GM21381 (cell line): ENCODE results near the gene MYO5A.
"Not testable (repeated sequence)": the region's sequence is repeated elsewhere in the genome, so short reads cannot be mapped to it uniquely, and the experiment has no call there.

Source experiments
- ATAC-seq: cut with Tn5 transposase; IDR thresholded peaks from one replicate; pipeline ENCODE4 v1.9.1; 2021; ENCODE audit warnings: mild to moderate bottlenecking, moderate library complexity; ENCODE audit not compliant: unreplicated experiment

The MYO5A gene

GRCh38 chr15:52424856-52425431 is 103.7 kb downstream of the MYO5A start:
- ATAC-seq, result no peak

GRCh38 chr15:52423852-52424251 is 104.8 kb downstream of the MYO5A start:
- no peak for ATAC-seq

DNA sequence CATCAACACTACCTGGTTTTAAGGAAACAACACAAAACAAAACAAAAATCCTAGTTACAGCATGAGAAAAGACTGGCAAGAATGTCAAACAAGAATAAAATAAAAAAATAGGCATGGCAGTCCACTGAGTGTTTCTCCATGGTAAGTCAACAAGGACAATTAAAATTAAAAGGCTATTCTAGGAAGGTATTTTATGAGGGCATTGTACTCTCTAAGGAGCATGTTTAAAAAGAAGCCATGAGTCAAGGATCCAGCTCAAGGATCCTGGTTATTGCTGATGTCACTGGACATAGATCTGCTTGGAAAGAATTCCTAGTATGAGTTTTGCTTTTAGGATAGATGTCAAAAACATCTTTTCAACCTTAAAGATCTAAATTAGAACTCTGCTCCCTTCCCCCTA is 106.7 kb downstream of the MYO5A start:
- no peak for ATAC-seq

DNA sequence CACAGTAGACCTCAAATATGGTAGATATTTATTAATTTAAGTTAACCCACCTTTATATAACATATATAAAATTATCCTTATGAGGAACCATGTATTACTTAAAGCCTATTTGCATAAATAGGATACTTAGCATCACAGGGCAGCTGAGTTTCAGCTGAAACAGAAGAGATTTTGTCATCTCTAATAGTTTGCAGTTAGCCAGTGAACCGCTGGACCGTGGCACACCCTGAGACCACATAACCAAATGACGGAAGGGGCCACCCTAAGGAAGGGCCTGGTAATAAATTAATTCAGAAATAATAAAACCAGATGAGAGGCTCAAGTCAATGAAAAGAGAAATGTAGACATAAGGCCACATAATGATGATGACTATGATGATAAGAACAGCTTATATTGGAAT is 107.7 kb downstream of the MYO5A start:
- ATAC-seq, result no peak

DNA sequence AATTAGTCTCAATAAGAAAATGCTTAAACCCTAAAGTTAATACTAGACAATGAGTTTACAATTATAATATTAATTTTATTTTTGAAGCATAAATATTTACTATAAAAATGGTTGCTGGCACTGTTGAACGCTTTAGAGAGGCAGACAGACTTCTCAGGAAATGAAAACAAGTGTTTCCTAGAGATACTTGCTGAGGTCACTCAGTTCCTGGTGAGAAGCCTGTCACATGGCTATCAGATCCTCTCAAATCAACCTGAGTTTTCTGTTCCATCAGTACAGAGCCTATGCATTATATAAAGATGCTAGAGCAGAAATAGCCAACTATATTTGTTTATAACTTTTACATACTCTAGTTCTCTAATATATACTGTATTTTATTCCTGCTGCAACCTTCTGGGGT is 109.2 kb downstream of the MYO5A start:
- no peak for ATAC-seq

DNA sequence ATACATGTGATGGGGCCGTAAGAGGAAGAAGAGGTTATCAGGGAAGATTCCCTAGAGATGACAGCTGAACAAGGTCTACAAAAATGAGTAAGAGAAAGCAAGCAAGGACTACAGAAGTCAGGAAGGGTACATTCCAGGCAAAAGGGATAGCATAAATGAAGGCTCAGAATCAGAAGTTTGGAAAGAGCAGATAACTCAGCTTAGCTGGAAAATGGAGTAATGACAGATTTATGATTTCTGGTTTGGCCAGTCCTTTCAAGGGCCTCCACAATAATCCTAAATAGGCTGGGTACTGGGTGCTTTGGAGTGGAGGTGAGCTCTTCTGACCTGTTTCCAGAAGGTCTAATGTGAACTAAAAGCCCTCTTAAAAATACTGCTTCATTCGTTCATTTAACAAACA is 110.7 kb downstream of the MYO5A start:
- no peak for ATAC-seq

DNA sequence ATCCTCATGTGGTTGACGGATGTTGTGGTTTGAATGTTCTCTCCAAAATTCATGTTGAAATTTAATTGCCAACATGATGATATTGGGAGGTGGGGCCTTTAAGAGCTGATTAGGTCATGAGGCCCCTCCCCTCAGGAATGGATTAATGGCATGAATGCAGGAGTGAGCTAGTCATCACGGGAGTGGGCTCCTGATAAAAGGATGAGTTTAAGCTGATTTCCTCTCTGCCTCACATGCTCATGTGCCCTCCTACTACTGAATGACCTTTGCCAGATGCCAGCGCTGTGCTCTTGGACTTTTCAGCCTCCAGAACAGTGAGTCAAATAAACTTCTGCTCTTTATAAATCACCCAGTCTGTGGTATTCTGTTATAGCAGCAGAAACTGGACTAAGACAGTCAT is 111.2 kb downstream of the MYO5A start:
- no peak for ATAC-seq

DNA sequence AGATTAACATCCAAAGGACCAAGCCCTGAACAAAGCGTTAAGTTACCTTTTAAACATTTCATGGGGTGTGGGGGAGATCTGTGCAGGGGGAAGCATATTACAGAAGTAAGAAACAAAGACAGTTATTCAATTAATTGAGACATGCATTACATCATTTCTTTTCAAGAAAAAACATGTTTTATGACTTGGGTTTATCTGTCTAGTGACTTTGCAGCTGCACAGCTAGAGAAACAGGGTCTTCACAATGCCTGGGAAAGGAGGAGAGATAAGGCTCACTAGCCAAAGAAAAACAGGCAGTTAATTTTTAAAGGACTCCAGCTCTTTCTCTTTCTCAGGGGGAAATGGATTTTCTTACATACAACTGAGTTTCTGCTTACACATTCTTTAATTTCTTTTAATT is 112.1 kb downstream of the MYO5A start:
- not testable (repeated sequence) for ATAC-seq

DNA sequence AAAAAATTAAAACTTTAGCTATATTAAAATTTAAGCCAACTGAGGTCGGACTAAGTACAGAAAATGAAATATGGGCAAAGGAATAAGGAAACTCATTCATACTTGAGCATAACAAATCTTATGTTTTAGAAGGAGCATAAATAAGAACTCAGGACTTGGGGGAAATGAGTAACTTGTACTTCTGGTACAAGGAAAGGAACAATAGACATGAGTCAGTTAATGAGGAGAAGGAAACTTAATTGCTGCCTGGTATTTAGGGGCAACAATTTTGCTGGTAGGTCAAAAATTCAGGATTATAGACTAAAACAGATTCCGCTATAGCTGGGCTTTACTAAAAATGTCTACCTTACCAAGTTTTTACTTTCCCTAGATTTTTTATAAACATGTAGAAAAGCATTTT is 113.1 kb downstream of the MYO5A start:
- no peak for ATAC-seq

DNA sequence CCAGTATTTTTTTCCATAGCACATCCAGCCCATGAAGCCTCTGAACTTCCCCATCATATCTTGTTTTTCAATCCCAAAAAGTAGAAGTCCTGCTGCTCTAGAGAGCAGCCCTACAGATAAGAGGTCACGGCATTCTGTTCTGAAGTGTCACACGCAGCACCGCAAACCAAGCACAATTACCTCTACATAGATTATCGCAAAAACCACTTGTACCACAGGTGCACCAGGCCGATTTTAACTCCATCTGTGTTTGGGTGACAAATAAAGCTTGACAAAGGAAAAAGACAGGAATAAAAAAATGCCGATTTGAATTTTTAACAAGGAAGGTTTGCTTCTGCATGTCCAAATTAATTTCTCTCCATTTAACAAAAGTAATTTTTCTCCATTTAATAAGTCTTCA is 113.7 kb downstream of the MYO5A start:
- ATAC-seq, result no peak

DNA sequence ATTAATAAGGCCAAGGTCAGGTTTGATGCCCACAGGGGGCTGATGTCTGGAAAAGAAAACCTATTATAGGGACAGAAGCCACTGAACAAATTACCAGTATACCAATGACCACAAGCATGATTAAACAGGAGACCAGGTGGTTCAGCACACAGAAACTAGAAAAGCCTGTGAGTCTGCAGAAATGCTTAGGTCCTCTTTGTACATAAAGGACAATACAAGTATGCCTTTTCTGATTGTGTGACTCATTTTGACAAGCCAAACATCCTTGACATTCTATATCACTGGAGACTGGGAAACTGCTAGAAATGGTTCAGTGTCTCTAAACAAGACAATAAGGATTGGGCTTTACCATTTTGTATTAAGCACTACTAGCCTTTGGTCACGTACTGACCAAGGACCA is 119.9 kb downstream of the MYO5A start:
- ATAC-seq, result no peak

DNA sequence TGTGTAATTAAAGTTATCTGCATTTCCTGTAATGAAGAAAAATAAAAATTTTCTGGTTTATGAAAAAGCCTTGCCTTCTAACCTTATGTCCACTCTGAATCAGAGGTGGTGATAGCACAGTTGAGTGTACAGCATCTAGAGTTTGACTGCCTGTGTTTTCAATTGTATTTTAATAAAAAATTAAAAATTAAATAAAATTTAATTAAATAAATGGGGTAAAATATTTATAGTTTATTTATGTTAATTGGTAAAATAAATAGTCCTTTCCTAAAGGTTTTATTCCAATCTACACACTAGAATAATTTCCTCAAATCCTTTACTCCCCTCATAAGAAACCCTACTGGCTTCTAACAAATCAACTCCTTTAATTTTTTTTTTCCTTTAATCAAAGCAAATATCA is 121.3 kb downstream of the MYO5A start:
- no peak for ATAC-seq

DNA sequence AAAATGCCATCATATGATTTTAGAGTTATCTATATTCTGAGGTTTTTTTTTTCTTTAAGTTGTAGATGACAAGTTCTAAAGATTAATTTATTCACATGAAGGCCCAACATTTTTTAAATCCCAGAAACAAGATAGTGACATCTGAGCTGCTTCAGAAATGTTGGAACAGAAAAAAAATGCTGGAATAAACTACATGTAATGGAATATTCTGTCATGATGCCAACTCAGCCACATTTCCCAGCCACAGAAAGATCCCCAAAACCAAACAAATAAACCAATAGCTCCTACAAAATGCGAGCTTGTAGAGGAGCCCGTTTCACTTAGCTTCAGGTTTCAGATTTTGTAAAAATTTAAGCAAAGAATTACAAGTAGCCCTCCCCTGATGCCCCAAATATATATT is 122.1 kb downstream of the MYO5A start:
- no peak for ATAC-seq

DNA sequence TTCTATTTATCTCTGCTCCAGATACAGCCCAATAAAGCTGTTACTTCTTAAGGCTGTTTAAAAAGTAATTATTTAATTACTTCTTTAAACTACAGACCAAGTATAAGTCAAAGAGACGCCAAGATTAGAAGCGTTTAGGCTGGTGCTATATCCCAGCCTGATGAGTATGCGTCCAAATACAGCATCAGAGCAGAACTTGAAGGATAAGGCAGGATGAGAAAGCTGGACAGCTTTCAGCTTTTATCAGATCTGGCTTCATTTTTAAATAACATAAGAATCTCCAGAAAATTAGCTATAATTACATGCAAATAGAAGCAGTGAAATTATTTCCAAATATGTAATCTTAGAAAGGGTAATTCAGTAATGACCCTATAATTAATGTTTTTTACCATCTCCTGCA is 122.8 kb downstream of the MYO5A start:
- no peak for ATAC-seq

DNA sequence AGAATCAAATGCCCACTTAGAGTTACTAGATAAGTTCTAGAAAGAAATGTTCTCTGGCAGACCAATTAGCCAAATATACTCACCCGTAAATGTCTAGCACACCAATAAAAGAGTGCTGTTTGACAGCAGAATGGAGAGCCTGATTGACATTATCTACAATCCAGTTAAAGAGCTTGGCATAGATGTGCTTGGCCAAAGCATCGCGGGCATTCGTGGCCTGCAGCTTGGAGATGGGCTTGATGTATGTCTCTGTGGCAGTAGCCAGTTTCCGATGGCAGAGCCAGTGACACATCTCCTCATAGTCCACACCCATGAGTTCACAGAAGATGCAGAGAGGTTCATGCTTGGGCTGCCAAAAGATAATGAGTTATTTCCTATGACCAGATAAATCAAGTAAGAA is 131.6 kb downstream of the MYO5A start:
- ATAC-seq, result no peak

GRCh38 chr15:52394118-52394517 is 134.6 kb downstream of the MYO5A start:
- no peak for ATAC-seq

GRCh38 chr15:52392008-52392687 is 136.5 kb downstream of the MYO5A start:
- no peak for ATAC-seq

GRCh38 chr15:52391069-52391468 is 137.6 kb downstream of the MYO5A start:
- no peak for ATAC-seq

- no peak for ATAC-seq
Observed at GRCh38 chr15:52385670-52386069, 143.0 kb downstream of the MYO5A start.

DNA sequence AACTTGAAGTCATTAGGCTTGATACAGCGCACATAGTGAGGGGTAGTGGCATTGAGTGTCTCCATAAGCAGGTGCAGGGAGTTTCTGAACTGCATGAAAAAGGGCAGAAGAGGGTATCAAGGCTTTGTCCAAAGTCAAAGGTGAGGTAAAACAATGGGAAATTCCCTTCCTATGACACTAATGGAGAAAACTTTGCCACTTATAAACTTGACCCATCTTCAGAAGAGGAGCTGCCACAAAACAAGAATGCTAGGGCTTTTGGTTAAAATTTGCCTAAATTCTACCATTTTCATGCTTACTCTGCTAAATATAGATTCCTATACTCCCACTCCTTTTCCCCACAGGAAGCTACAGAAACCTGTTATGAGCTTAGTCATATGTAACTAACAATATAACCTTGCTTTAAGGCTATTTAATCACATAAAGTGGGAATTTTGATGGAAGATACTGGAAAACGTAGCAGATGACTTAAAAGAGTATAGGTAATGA is 145.5 kb downstream of the MYO5A start:
- peak; percentile 30 for ATAC-seq

DNA sequence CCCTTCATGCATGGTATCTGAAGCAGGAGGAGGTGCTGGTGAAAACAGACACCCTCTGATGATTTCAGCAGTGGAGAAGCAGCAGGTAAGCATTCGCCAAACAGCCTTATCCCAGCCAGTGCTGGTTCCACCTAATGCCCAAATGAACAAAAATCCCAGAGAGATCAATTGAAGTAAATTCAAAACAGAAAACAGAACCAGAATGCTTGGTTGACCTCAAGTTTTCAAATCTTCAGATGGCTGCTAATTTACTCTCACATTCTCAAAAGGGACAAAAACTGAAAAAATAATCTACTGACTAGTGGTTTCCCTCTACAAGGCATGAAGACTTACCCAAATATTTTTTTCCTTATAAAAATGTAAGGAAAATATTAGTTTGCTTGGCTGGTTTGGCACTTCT is 146.0 kb downstream of the MYO5A start:
- peak; percentile 5 for ATAC-seq

GRCh38 chr15:52379395-52380106 is 149.1 kb downstream of the MYO5A start:
- ATAC-seq, result peak; percentile 65
